Cardiac fibroblast (primary cell): ENCODE data around the gene OLR1.

Experiments used
- DNase-seq, 2 donors: peaks; one replicate each; pipeline versions ENCODE4 v3.0.0 to v3.0.0-alpha.2; 2010; ENCODE audit warnings: low read depth in 2 of 2
- H3K4me3 ChIP-seq, 2 donors: replicated peaks in 1 of 2; 1 replicate in 1 of 2; 2 replicates in 1 of 2; pipeline ENCODE4 v1.5.1; 2011; ENCODE audit warnings: low read depth in 2 of 2, low read length in 2 of 2, mild to moderate bottlenecking in 2 of 2, moderate library complexity in 1 of 2
- CTCF ChIP-seq: IDR thresholded peaks from one replicate; pipeline ENCODE4 v1.5.1; 2011; ENCODE audit warnings: low read depth, mild to moderate bottlenecking, low read length, inconsistent platforms

Gene OLR1

DNA sequence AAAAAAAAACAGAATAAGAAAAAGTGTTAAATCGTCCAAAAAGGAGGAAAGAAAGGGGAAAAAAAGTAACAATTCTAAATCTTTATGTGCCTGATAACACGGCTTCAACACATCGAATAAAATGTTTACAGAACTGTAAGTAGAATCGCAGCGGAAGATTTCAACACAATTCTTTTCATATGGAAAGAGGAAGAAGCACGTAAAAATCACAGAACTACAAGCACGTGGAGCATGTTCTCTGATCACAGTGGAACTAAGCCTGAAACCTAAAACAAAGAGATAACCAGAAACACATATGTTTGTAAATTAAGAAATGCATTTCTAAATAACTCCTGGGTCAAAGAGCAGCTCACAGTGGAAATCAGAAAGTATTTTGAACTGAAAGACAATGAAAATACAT lies 50.7 kb downstream of the OLR1 start:
- H3K4me3 ChIP-seq = no peak overlapping the region
- TF ChIP-seq CTCF = no peak
- DNase-seq = no peak

- no peak overlapping the region for H3K4me3 ChIP-seq
- peak in 1 of 2 donors; percentile 5 for DNase-seq
- no peak for TF ChIP-seq CTCF
Observed at GRCh38 chr12:10119066-10119465, 52.9 kb downstream of the OLR1 start.

DNA sequence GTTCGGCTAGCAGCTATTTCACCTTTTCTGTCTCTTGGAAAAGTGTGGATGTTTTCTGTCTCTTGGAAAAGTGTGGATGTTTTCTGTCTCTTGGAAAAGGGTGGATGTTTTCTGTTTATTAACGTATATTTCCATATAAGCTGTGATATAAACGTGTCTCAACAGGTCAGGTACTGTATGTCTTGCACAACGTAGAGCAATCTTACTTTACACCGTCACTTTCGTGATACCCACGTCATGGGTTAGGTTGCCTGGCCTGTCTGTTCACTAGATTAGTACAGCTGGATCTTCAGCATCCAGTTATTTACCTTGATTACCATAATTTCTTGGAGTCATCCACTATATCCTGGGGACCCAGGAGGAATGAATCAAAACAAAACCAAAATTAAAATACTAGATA lies 56.0 kb downstream of the OLR1 start:
- no peak for DNase-seq
- no peak overlapping the region for H3K4me3 ChIP-seq
- TF ChIP-seq CTCF = no peak

DNA sequence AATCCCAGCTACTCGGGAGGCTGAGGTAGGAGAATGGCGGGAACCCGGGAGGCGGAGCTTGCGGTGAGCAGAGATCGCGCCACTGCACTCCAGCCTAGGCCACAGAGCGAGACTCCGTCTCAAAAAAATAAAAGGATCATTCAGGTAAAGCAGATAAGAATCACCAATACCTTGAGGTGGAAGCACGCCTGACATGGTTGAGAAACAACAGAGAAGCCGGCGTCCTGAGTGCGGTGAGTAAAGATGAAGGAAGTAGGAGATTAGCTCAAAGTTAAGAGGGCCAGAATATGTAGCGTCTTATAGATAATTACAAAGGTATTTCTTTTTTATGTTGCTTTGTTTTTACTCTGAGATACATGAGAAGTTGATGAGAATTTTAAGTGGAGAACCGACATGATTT lies 56.6 kb downstream of the OLR1 start:
- DNase-seq = no peak
- no peak overlapping the region for H3K4me3 ChIP-seq
- no peak for TF ChIP-seq CTCF

DNA sequence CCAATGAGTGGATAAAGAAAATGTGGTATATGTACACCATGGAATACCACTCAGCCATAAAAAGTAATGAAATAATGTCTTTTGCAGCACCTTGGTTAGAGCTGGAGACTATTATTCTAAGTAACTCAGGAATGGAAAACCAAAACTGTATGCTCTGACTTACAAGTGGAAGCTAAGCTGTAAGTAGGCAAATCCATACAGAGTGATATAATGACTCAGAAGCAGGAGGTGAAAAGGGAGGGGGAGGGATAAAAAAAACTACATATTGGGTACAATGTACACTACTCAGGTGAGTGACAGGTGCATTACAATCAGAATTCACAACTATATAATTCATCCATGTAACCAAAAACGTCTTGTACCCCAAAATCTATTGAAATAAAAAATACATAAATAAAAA lies 58.0 kb downstream of the OLR1 start:
- TF ChIP-seq CTCF = no peak
- DNase-seq = no peak
- H3K4me3 ChIP-seq = no peak overlapping the region

DNA sequence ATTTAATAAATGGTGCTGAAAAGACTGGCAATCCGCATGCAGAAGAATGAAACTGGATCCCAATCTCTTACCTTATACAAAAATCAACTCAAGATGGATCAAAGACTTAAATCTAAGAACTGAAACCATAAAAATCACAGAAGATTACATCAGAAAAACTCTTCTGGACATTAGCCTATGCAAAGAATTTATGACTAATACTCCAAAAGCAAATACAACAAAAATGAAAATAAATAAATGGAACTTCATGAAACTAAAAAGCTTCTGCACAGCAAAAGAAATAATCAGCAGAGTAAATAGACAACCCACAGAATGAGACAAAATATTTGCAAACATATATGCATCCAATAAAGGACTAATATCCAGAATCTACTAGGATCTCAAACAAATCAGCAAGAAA lies 58.9 kb downstream of the OLR1 start:
- H3K4me3 ChIP-seq = no peak overlapping the region
- DNase-seq = peak in 1 of 2 donors; percentile 7
- no peak for TF ChIP-seq CTCF

GRCh38 chr12:10111451-10111850 lies 60.5 kb downstream of the OLR1 start:
- H3K4me3 ChIP-seq = no peak overlapping the region
- TF ChIP-seq CTCF = no peak
- no peak for DNase-seq
